NCI-H1092 (cell line): ENCODE data around the gene FAM163B.

Source experiments
- DNase-seq: peaks from one replicate; lab custom pipeline; 2025; lab: John Stamatoyannopoulos, UW

FAM163B gene

GRCh38 chr9:133616643-133617405, 7.6 kb upstream of the FAM163B start:
- DNase-seq: no peak

DNA sequence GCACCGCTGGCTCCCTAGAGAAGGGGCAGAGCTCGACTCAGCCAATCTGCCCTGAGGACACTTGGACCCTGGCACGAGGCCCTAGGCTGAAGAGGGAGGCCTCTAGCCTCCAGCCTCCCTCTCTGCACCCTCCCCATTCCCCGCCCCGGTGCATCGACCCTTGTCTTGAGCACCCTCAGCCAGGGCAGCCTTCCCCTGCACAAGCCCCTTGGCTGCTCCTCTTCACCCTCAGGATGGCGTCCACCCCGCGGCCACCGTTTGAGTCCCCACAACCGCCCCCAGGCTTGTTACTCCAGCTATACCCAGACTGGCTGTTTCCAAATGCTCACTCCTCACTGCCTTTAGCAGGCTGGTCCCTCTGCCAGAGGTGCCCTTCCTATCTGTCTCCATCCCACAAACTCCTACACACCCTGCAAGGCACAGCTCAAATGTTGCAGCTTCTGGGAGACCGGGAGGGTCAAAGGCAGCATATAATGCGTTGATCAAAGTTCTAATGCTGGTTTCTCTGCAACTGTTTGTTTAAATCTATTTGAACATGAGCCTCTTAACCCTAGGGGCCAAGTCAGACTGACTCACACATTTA, 6.5 kb upstream of the FAM163B start:
- DNase-seq: no peak

GRCh38 chr9:133615186-133615585, 6.0 kb upstream of the FAM163B start:
- peak; percentile 55 for DNase-seq

DNA sequence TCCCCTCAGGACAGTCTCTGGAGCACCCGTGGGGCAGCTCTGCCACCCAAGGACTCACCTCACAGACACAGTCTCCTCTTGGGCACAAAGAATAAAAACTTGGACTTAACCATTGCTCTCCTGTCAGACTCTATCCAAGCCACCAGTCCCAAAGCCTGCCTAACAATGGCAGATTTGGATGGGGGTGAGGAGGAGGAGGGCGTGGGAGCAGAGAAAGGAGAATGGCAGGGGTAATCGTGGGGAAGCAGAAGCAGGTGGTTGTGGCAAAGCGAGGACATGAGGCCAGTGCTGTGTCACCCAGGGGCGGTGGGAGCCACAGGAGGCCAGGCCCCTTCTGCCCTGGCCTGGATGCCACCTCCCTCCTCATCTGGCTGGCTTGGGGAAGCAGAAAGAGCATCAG, 5.5 kb upstream of the FAM163B start:
- DNase-seq: no peak

- DNase-seq: no peak
Observed at GRCh38 chr9:133614056-133614455, 4.9 kb upstream of the FAM163B start.

GRCh38 chr9:133613432-133613831, 4.2 kb upstream of the FAM163B start:
- DNase-seq: no peak

GRCh38 chr9:133612816-133613215, 3.6 kb upstream of the FAM163B start:
- DNase-seq: no peak

DNA sequence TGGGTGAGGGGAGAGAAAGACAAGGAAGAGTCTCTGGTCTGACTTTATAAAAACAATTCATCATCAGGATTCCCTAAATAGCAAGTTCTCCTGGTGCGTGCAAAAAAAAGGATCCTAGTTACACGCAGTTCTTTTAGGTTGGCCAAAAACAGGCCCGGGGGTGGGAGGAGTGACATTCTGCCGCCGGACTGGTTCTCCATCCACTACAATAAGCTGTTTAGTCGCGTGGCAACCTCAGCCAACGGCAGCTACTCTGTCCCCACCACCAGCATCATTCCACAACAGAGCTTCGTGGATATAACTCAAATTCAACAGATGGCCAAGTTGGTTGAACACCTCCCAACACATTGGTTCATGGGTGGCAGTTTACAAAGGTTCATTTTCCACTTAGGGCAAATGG, 2.9 kb upstream of the FAM163B start:
- DNase-seq: no peak

GRCh38 chr9:133610845-133611244, 1.7 kb upstream of the FAM163B start:
- DNase-seq: no peak

- DNase-seq: no peak
Observed at GRCh38 chr9:133608889-133609288, 300 bp downstream of the FAM163B start.

DNA sequence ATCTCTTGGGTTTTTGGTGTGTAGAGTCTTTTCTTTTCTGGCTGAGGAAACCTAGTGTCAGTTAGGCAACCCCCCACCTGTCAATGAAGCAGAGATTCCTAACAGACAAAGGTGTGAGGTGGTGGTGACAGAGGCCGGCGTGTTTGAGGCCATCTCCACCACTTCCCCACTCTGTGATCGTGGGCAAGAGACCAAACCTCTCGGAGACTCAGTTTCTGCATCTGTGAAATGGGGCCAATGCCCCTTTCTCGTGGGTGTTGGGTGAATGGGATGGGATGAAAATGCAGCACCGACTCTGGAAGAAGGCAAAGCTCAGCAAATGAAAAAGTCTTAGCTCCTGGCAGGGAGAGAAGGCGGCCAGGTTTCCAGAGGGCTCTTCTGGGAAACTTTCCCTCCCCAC, 807 bp downstream of the FAM163B start:
- no peak for DNase-seq

- DNase-seq: no peak
Observed at GRCh38 chr9:133607976-133608375, 1.2 kb downstream of the FAM163B start.

GRCh38 chr9:133607381-133607780, 1.8 kb downstream of the FAM163B start:
- DNase-seq: no peak

DNA sequence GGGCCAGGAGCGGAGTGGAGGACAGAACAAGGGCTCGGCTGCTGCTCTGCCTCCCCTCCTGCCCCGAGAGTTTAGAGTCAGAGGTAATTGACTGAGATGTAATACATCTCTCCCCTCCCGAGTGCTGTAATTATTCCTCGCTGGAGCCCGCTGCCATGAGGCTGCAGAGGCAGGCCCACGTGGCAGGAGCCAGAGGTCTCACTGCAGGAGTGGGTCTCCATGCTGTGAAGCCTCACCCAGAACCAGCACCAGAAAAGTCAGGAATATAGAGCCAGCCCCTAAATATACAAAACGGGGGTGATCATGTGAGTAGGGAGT, 2.5 kb downstream of the FAM163B start:
- DNase-seq: peak; percentile 21

GRCh38 chr9:133605856-133606707, 3.1 kb downstream of the FAM163B start:
- peak; percentile 32 for DNase-seq

DNA sequence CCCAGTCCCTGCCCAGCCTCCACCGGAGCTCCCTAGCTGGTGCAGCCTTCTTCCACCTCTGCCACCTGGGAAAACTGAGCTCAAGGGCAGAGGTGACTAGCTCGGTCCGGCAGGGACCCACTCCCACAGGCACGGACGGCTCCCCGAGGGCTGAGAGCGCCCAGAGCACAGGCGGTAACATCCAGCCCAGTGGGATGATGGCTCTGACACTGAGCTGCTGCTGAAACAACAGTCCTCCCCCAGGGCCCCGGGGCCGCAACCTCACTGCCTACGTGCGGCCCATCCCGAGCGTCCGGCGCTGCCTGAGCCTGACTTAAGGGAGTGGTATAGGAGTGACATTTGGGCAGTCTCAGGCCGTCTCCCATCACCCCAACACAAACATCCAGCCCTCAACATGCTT, 3.7 kb downstream of the FAM163B start:
- no peak for DNase-seq

- no peak for DNase-seq
Observed at GRCh38 chr9:133604856-133605255, 4.3 kb downstream of the FAM163B start.

DNA sequence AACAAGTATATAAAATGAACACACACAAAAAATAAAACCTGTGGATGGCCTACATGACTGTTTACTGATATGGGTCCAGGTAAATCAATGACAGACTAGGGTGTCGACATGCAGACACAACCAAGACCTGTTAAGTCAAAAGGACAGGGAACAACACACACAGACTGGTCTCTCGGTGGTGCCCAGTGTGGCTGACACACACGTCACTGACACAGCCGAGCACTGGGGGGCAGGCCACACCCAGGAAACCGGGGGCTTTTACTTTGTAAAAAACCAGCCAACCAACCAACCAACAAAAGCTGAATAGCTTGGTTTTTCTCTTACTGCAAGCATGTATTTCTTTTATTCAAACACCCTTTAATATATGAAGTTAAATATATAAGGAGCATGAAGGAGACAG, 5.0 kb downstream of the FAM163B start:
- no peak for DNase-seq

- DNase-seq: no peak
Observed at GRCh38 chr9:133603135-133603927, 5.9 kb downstream of the FAM163B start.

- no peak for DNase-seq
Observed at GRCh38 chr9:133602277-133602676, 6.9 kb downstream of the FAM163B start.

- DNase-seq: no peak
Observed at GRCh38 chr9:133601746-133602145, 7.4 kb downstream of the FAM163B start.

- no peak for DNase-seq
Observed at GRCh38 chr9:133600739-133601138, 8.4 kb downstream of the FAM163B start.
